Naive thymus-derived CD8-positive, alpha-beta T cell (primary cell): ENCODE results near the gene HBA2. TPM values are rescaled to one million over a fixed set of nuclear protein-coding genes. Genes with fewer than 3 reads are reported as not detected.
"Not testable (repeated sequence)": the region's sequence is repeated elsewhere in the genome, so short reads cannot be mapped to it uniquely, and the experiment has no call there.

Source experiments
- ATAC-seq, 2 donors: fragments of 150-1000 bp; cut with Tn5 transposase in 1 of 2; sonication (Bioruptor Pico), chemical (Tn5 transposase) in 1 of 2; 1 replicate in 1 of 2; 2 replicates in 1 of 2; pipeline ENCODE4 v1.10.0; 2021; ENCODE audit warnings: mild to moderate bottlenecking in 2 of 2, moderate library complexity in 2 of 2
- POLR2A ChIA-PET: fragments of 350-600 bp; sonication (Branson Sonifier 250); formaldehyde crosslinking; loops from one replicate; lab custom pipeline; 2021; ENCODE audit warnings: antibody characterized with exemption; lab: Charles Lee
- DNase-seq, 10 donors: peaks; one replicate each; pipeline versions ENCODE4 v3.0.0 to v3.0.0-alpha.2; 2020 to 2022
- H3K27ac Mint-ChIP-seq, 10 donors: one replicate each; pipeline ENCODE4 v1.8.0; 2020 to 2022; ENCODE audit warnings: mild to moderate bottlenecking in 10 of 10, mixed read lengths in 10 of 10, moderate library complexity in 4 of 10, inconsistent platforms in 1 of 10
- H3K27me3 Mint-ChIP-seq, 5 donors: one replicate each; pipeline ENCODE4 v1.8.0; 2021 to 2022; ENCODE audit warnings: mixed read lengths in 5 of 5
- H3K36me3 Mint-ChIP-seq, 3 donors: one replicate each; pipeline ENCODE4 v1.8.0; 2020 to 2022; ENCODE audit warnings: mixed read lengths in 3 of 3, mild to moderate bottlenecking in 2 of 3, inconsistent platforms in 1 of 3
- H3K4me1 Mint-ChIP-seq, 4 donors: one replicate each; pipeline ENCODE4 v1.8.0; 2021 to 2022; ENCODE audit warnings: mixed read lengths in 4 of 4
- H3K4me3 Mint-ChIP-seq, 10 donors: one replicate each; pipeline ENCODE4 v1.8.0; 2020 to 2022; ENCODE audit warnings: mild to moderate bottlenecking in 10 of 10, mixed read lengths in 10 of 10, moderate library complexity in 6 of 10, inconsistent platforms in 1 of 10
- H3K9me3 Mint-ChIP-seq, 9 donors: one replicate each; pipeline ENCODE4 v1.8.0; 2020 to 2022; ENCODE audit warnings: mixed read lengths in 9 of 9, mild to moderate bottlenecking in 3 of 9, inconsistent platforms in 1 of 9, moderate library complexity in 1 of 9
- polyA plus RNA-seq, 3 donors: library from polyadenylated mRNA; unstranded; fragments of 300-500 nt; fragmentation: Illumina TruSeq; gene quantifications; one replicate each; pipeline ENCODE4 v1.2.3, GENCODE V29; 2021
- total RNA-seq, 8 experiments: library from RNA in 2 of 8; stranded (reverse) in 2 of 8; gene quantifications; one replicate each; pipeline ENCODE4 v1.2.3 and lab custom pipeline; 2021 to 2026

The HBA2 gene
- total and polyA plus RNA-seq, 5 experiments from 2014 or later: 0.89 to 8.6 TPM; not detected in 3

- Mint-ChIP-seq H3K27ac (peak overlapping the region in 2 of 10 donors; percentile 38 to 70), H3K4me3 (no peak overlapping the region), H3K4me1 (peaks cover 0 to 12% (median 8%) of the 10 kb centered on the region in 4 donors), H3K9me3 (no peaks in the 10 kb centered on the region), H3K36me3 (peaks cover 0 to 87% (median 17%) of the 10 kb centered on the region in 3 donors), H3K27me3 (no peaks in the 10 kb centered on the region)
- POLR2A ChIA-PET: interaction anchor here (1.2 kb wide), 1 partner anchor 9 kb away, joined by 3 read pairs; no protein-coding TSS in a partner anchor
- no peak for ATAC-seq
- DNase-seq: no peak
Measured at GRCh38 chr16:191831-192230, 19.2 kb downstream of the HBA2 start.

DNA sequence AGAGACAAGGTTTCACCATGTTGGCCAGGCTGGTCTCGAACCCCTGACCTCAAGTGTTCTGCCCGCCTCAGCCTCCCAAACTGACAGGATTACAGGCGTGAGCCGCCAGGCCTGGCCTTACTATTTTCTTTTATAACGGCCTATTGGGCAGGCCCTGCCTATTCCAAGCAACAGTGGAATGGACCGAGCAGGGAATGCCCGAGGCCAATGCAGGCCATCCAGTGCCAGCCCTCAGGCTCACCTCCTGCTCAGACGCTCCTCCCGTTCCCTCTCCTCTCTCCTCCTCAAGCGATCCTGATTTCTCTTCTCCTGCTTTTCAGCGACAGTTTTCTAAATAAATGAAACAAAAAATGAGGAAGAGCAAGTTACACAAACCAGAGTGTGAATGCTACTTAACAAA, 20.0 kb downstream of the HBA2 start:
- POLR2A ChIA-PET: interaction anchor here (0.7 kb wide), 1 partner anchor 481 kb away, joined by 6 read pairs; no protein-coding TSS in a partner anchor
- H3K27me3 Mint-ChIP-seq: no peaks in the 10 kb centered on the region
- ATAC-seq (no peak), DNase-seq (no peak)
- peaks cover 0 to 12% (median 8%) of the 10 kb centered on the region in 4 donors for H3K4me1 Mint-ChIP-seq
- no peaks in the 10 kb centered on the region for H3K9me3 Mint-ChIP-seq
- no peak overlapping the region for H3K4me3 Mint-ChIP-seq
- peaks cover 0 to 90% (median 17%) of the 10 kb centered on the region in 3 donors for H3K36me3 Mint-ChIP-seq
- peak overlapping the region in 3 of 10 donors; percentile 55 to 87 (median 70) for H3K27ac Mint-ChIP-seq

GRCh38 chr16:193441-193840, 20.8 kb downstream of the HBA2 start:
- Mint-ChIP-seq H3K4me3 (no peak overlapping the region), H3K9me3 (no peaks in the 10 kb centered on the region), H3K27ac (peak overlapping the region in 1 of 10 donors; percentile 70), H3K36me3 (peaks cover 0 to 92% (median 19%) of the 10 kb centered on the region in 3 donors), H3K27me3 (no peaks in the 10 kb centered on the region), H3K4me1 (peaks cover 0 to 11% (median 8%) of the 10 kb centered on the region in 4 donors)
- POLR2A ChIA-PET: interaction anchor here (2.1 kb wide), 1 partner anchor 12 kb away, joined by 5 read pairs; no protein-coding TSS in a partner anchor
- no peak for ATAC-seq
- DNase-seq: no peak

- POLR2A ChIA-PET: interaction anchor here (2.1 kb wide), 1 partner anchor 13 kb away, joined by 5 read pairs; no protein-coding TSS in a partner anchor
- H3K9me3 Mint-ChIP-seq: no peaks in the 10 kb centered on the region
- H3K27me3 Mint-ChIP-seq: no peaks in the 10 kb centered on the region
- no peak overlapping the region for H3K4me3 Mint-ChIP-seq
- H3K4me1 Mint-ChIP-seq: peaks cover 0 to 6% (median under 1%) of the 10 kb centered on the region in 4 donors
- no peak for ATAC-seq
- no peak for DNase-seq
- H3K36me3 Mint-ChIP-seq: peaks cover 0 to 92% (median 15%) of the 10 kb centered on the region in 3 donors
- H3K27ac Mint-ChIP-seq: no peak overlapping the region
Measured at GRCh38 chr16:194516-194915, 21.8 kb downstream of the HBA2 start.

GRCh38 chr16:200388-200787, 27.7 kb downstream of the HBA2 start:
- H3K4me1 Mint-ChIP-seq: peaks cover 0 to 2% (median 0%) of the 10 kb centered on the region in 4 donors
- peaks cover 0 to 91% (median 8%) of the 10 kb centered on the region in 3 donors for H3K36me3 Mint-ChIP-seq
- H3K27ac Mint-ChIP-seq: no peak overlapping the region
- POLR2A ChIA-PET: interaction anchor here (0.7 to 0.9 kb wide), 2 partner anchors 9 to 854 kb away, joined by 3 read pairs; no protein-coding TSS in a partner anchor
- DNase-seq (no peak), ATAC-seq (no peak)
- no peaks in the 10 kb centered on the region for H3K9me3 Mint-ChIP-seq
- H3K27me3 Mint-ChIP-seq: no peaks in the 10 kb centered on the region
- H3K4me3 Mint-ChIP-seq: no peak overlapping the region

DNA sequence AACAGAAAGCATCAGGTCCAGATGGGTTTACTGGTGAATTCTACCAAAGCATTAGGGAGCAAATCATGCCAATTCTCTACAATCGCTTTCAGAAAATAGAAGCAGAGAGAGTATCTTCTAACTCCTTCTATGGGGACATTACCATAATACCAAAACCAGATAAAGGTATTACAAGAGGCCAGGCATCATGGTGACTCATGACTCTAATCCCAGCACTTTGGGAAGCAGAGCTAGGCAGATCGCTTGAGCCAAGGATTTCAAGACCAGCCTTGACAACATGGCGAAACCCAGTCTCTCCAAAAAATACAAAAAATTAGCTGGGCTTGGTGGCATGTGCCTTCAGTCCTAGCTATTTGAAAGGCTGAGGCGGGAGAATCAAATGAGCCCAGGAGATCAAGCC, 30.6 kb downstream of the HBA2 start:
- Mint-ChIP-seq H3K27ac (no peak overlapping the region), H3K36me3 (peaks cover 0 to 96% (median 17%) of the 10 kb centered on the region in 3 donors), H3K4me1 (peaks cover 0 to 4% (median 1%) of the 10 kb centered on the region in 4 donors), H3K9me3 (no peaks in the 10 kb centered on the region), H3K27me3 (no peaks in the 10 kb centered on the region), H3K4me3 (no peak overlapping the region)
- ATAC-seq: no peak
- DNase-seq: no peak
- POLR2A ChIA-PET: no interaction called here

GRCh38 chr16:204046-204445, 31.4 kb downstream of the HBA2 start:
- ATAC-seq, DNase-seq, H3K4me1 Mint-ChIP-seq, POLR2A ChIA-PET, H3K27me3 Mint-ChIP-seq, H3K9me3 Mint-ChIP-seq, H3K27ac Mint-ChIP-seq, H3K4me3 Mint-ChIP-seq: not testable (repeated sequence)
- H3K36me3 Mint-ChIP-seq: peaks cover 0 to 96% (median 17%) of the 10 kb centered on the region in 3 donors

GRCh38 chr16:209359-209758, 36.7 kb downstream of the HBA2 start:
- not testable (repeated sequence) for H3K27me3 Mint-ChIP-seq, H3K27ac Mint-ChIP-seq, DNase-seq, H3K9me3 Mint-ChIP-seq, H3K4me3 Mint-ChIP-seq, ATAC-seq
- POLR2A ChIA-PET: interaction anchor here (0.7 kb wide), 1 partner anchor 13 kb away, joined by 3 read pairs; no protein-coding TSS in a partner anchor
- Mint-ChIP-seq H3K36me3 (peaks cover 0 to 95% (median 18%) of the 10 kb centered on the region in 3 donors), H3K4me1 (peaks cover 5 to 25% (median 7%) of the 10 kb centered on the region in 4 donors)

- H3K27me3 Mint-ChIP-seq, ATAC-seq, DNase-seq, POLR2A ChIA-PET, H3K4me3 Mint-ChIP-seq, H3K9me3 Mint-ChIP-seq: not testable (repeated sequence)
- Mint-ChIP-seq H3K36me3 (peaks cover 0 to 95% (median 13%) of the 10 kb centered on the region in 3 donors), H3K4me1 (peaks cover 7 to 25% (median 8%) of the 10 kb centered on the region in 4 donors), H3K27ac (peak overlapping the region in 3 of 10 donors; percentile 5 to 77 (median 47))
Measured at GRCh38 chr16:211631-212180, 39.0 kb downstream of the HBA2 start.

DNA sequence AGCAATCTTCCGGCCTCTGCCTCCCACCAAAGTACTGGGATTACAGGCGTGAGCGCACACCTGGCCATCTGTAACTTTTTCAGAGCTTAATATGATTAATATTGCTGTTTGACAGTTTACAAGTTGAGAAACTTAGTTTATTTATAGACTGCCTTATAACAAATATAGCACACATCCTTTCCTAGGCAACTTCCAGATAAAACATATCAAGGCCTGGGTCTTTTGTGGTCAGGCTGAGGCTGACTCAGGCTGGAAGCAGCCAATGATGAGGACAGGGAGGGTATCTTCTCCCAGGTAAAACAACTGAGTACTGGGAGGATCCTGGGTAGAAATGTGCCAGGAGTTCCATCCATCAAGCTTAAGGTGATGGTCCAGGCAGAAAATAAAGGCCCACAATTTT, 40.3 kb downstream of the HBA2 start:
- H3K36me3 Mint-ChIP-seq: peaks cover 0 to 96% (median 12%) of the 10 kb centered on the region in 3 donors
- POLR2A ChIA-PET: no interaction called here

DNA sequence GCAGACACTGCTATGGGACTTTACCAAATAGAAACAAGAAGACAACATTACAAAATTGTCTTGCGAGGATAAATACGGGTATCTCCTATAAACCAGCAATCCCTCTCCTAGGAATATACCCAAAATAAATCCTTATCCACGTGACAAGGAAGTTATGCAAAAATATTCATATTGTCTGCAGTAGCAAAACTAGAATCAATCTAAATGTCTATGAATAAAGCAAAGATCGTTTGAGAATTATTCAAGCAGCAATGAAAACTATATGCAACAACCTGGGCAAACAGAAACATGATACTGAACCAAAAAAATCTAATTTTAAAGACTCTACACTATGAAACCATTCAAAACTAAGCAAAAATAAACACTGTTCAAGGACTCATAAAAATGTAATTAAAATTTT, 47.3 kb downstream of the HBA2 start:
- POLR2A ChIA-PET: no interaction called here
- H3K27ac Mint-ChIP-seq: no peak overlapping the region
- no peaks in the 10 kb centered on the region for H3K27me3 Mint-ChIP-seq
- no peak overlapping the region for H3K4me3 Mint-ChIP-seq
- no peak for DNase-seq
- peaks cover 4 to 23% (median 9%) of the 10 kb centered on the region in 4 donors for H3K4me1 Mint-ChIP-seq
- ATAC-seq: no peak
- peaks cover 0 to 92% (median 7%) of the 10 kb centered on the region in 3 donors for H3K36me3 Mint-ChIP-seq
- no peaks in the 10 kb centered on the region for H3K9me3 Mint-ChIP-seq

More for the DNA sequence above, 40.3 kb downstream of the HBA2 start:
- no peak for ATAC-seq
- Mint-ChIP-seq H3K4me3 (no peak overlapping the region), H3K4me1 (peaks cover 6 to 25% (median 7%) of the 10 kb centered on the region in 4 donors), H3K27ac (peak overlapping the region in 3 of 10 donors; percentile 6 to 66 (median 53)), H3K27me3 (no peaks in the 10 kb centered on the region), H3K9me3 (no peaks in the 10 kb centered on the region)
- no peak for DNase-seq
